ENCODE results near the gene SLC25A1. TPM values are rescaled to one million over a fixed set of nuclear protein-coding genes. Genes with fewer than 3 reads are reported as not detected.

SLC25A1 gene
- total RNA-seq, 5 donors from 2014 or later (not counting 1 experiment from before 2014, with no cell fraction given) = 24.1 to 52.9 (median 45.7) TPM

DNA sequence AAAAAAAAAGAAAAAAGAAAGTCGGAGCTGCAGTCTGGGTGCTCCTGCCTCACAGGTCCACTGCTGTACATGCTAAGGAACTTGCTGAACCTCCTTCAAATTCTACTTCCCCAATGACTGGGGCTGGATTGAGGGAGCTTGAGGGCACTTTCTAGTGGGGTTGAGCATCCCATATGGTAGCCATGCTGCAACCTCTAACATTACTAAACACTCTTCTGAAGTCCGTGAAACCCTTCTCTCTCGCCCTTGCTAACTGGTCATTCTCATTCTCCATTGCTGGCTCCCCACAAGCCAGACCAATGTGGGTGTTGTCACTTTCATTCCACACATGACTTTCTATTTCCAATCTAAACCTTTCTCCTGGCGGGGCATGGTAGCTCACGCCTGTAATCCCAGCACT is 35.3 kb downstream of the SLC25A1 start:
- Histone ChIP-seq H3K36me3 (ENCODE audit: control insufficient read depth in 2 of 2, extremely low read depth in 1 of 2, insufficient read depth in 1 of 2, low read length in 1 of 2) (peaks cover 21 to 44% of the 10 kb centered on the region in 2 donors), H3K4me3 (ENCODE audit: control insufficient read depth in 1 of 2, extremely low read depth in 1 of 2, low read length in 1 of 2) (no peak overlapping the region), H3K27me3 (replicated peaks in 1 of 2; ENCODE audit: control insufficient read depth in 2 of 2, extremely low read depth in 1 of 2, insufficient read depth in 2 of 2, low read length in 1 of 2) (peaks cover 0 to 10% of the 10 kb centered on the region in 2 experiments), H3K9me3 (no peaks in the 10 kb centered on the region), H3K27ac (ENCODE audit: low read length) (no peak overlapping the region), H3K4me1 (ENCODE audit: control insufficient read depth in 1 of 2, extremely low read depth in 1 of 2, insufficient read depth in 2 of 2, low read length in 2 of 2) (peaks cover 3 to 15% of the 10 kb centered on the region in 2 experiments)
- ChIA-PET CTCF (interaction anchor here (0.6 to 1.2 kb wide), 3 partner anchors 28 to 587 kb away, joined by 3 to 5 read pairs (median 3); no protein-coding TSS in a partner anchor), POLR2A (no interaction called here)
- H3K9me3 Mint-ChIP-seq = no peaks in the 10 kb centered on the region
- H3K36me3 Mint-ChIP-seq = peaks cover 21% of the 10 kb centered on the region
- H3K27ac Mint-ChIP-seq = no peak overlapping the region
- DNase-seq (no peak), ATAC-seq (replicated peaks in 1 of 4) (no peak)
- H3K4me3 Mint-ChIP-seq = peak overlapping the region; percentile 98 to 100 (median 99)
- peaks cover 16 to 28% (median 23%) of the 10 kb centered on the region in 3 donors for H3K4me1 Mint-ChIP-seq
- WGBS (ENCODE audit: insufficient coverage) = 100% methylated on average over 2 of the region's 5 CpGs
- H3K27me3 Mint-ChIP-seq = peaks cover 0 to 15% of the 10 kb centered on the region in 2 donors

GRCh38 chr22:19142394-19142793 is 36.1 kb downstream of the SLC25A1 start:
- H3K27ac Mint-ChIP-seq = no peak overlapping the region

GRCh38 chr22:19139974-19140373 is 38.6 kb downstream of the SLC25A1 start:
- H3K9me3 ChIP-seq = no peaks in the 10 kb centered on the region
- no peaks in the 10 kb centered on the region for H3K9me3 Mint-ChIP-seq
- H3K27me3 ChIP-seq (replicated peaks in 1 of 2; ENCODE audit: control insufficient read depth in 2 of 2, extremely low read depth in 1 of 2, insufficient read depth in 2 of 2, low read length in 1 of 2) = no peaks in the 10 kb centered on the region
- peaks cover 30 to 65% of the 10 kb centered on the region in 2 donors for H3K36me3 ChIP-seq (ENCODE audit: control insufficient read depth in 2 of 2, extremely low read depth in 1 of 2, insufficient read depth in 1 of 2, low read length in 1 of 2)
- no peak overlapping the region for H3K27ac ChIP-seq (ENCODE audit: low read length)
- peaks cover 16 to 28% (median 23%) of the 10 kb centered on the region in 3 donors for H3K4me1 Mint-ChIP-seq
- H3K27me3 Mint-ChIP-seq = no peaks in the 10 kb centered on the region
- peaks cover 3 to 15% of the 10 kb centered on the region in 2 experiments for H3K4me1 ChIP-seq (ENCODE audit: control insufficient read depth in 1 of 2, extremely low read depth in 1 of 2, insufficient read depth in 2 of 2, low read length in 2 of 2)
- no peak overlapping the region for H3K4me3 Mint-ChIP-seq
- H3K36me3 Mint-ChIP-seq = peaks cover 39% of the 10 kb centered on the region
- H3K27ac Mint-ChIP-seq = no peak overlapping the region
- DNase-seq = no peak
- WGBS (ENCODE audit: insufficient coverage) = 92% methylated on average over 5 of the region's 5 CpGs
- ATAC-seq (replicated peaks in 1 of 4) = no peak
- no peak overlapping the region for H3K4me3 ChIP-seq (ENCODE audit: control insufficient read depth in 1 of 2, extremely low read depth in 1 of 2, low read length in 1 of 2)
- POLR2A ChIA-PET = no interaction called here
- CTCF ChIA-PET = no interaction called here

More at GRCh38 chr22:19142394-19142793, 36.1 kb downstream of the SLC25A1 start:
- POLR2A ChIA-PET = no interaction called here
- ATAC-seq (replicated peaks in 1 of 4) (no peak), DNase-seq (no peak)
- peaks cover 0 to 7% of the 10 kb centered on the region in 2 donors for H3K27me3 Mint-ChIP-seq
- Histone ChIP-seq H3K9me3 (no peaks in the 10 kb centered on the region), H3K27me3 (replicated peaks in 1 of 2; ENCODE audit: control insufficient read depth in 2 of 2, extremely low read depth in 1 of 2, insufficient read depth in 2 of 2, low read length in 1 of 2) (peaks cover 0 to 2% of the 10 kb centered on the region in 2 experiments), H3K27ac (ENCODE audit: low read length) (no peak overlapping the region), H3K36me3 (ENCODE audit: control insufficient read depth in 2 of 2, extremely low read depth in 1 of 2, insufficient read depth in 1 of 2, low read length in 1 of 2) (peaks cover 28 to 52% of the 10 kb centered on the region in 2 donors), H3K4me1 (ENCODE audit: control insufficient read depth in 1 of 2, extremely low read depth in 1 of 2, insufficient read depth in 2 of 2, low read length in 2 of 2) (peaks cover 3 to 15% of the 10 kb centered on the region in 2 experiments), H3K4me3 (ENCODE audit: control insufficient read depth in 1 of 2, extremely low read depth in 1 of 2, low read length in 1 of 2) (no peak overlapping the region)
- H3K4me3 Mint-ChIP-seq = peak overlapping the region; percentile 41 to 63 (median 46)
- peaks cover 16 to 28% (median 23%) of the 10 kb centered on the region in 3 donors for H3K4me1 Mint-ChIP-seq
- peaks cover 21% of the 10 kb centered on the region for H3K36me3 Mint-ChIP-seq
- no peaks in the 10 kb centered on the region for H3K9me3 Mint-ChIP-seq
- WGBS (ENCODE audit: insufficient coverage) = 95% methylated on average over 4 of the region's 9 CpGs
- CTCF ChIA-PET = no interaction called here

DNA sequence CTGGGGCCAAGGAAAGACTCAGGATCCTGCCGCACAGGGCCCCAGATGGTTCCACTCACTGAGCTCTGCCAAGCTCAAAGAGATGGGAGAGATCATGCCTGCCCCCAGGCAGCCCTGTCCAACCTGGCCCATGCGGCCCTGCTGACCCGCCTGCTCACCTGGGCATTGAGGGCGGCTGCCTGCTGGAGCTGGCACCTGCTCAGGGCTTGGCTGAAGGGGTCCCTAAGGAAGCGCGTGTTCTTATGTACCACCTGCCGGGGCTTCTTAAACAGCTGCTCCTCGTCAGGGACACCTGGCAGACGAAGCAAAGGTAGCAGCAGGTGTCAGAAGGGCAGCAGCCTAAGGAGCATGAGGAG is 39.6 kb downstream of the SLC25A1 start:
- Mint-ChIP-seq H3K4me1 (peaks cover 7 to 19% (median 14%) of the 10 kb centered on the region in 3 donors), H3K9me3 (no peaks in the 10 kb centered on the region), H3K4me3 (no peak overlapping the region), H3K27ac (no peak overlapping the region), H3K27me3 (no peaks in the 10 kb centered on the region), H3K36me3 (peaks cover 39% of the 10 kb centered on the region)
- no peaks in the 10 kb centered on the region for H3K9me3 ChIP-seq
- no peak overlapping the region for H3K27ac ChIP-seq (ENCODE audit: low read length)
- peaks cover 3 to 12% of the 10 kb centered on the region in 2 experiments for H3K4me1 ChIP-seq (ENCODE audit: control insufficient read depth in 1 of 2, extremely low read depth in 1 of 2, insufficient read depth in 2 of 2, low read length in 2 of 2)
- no peak overlapping the region for H3K4me3 ChIP-seq (ENCODE audit: control insufficient read depth in 1 of 2, extremely low read depth in 1 of 2, low read length in 1 of 2)
- WGBS (ENCODE audit: insufficient coverage) = 94% methylated on average over 9 of the region's 9 CpGs
- ChIA-PET CTCF (interaction anchor here in 1 of 2 donors (0.6 kb wide), 1 partner anchor 300 kb away, joined by 6 read pairs; no protein-coding TSS in a partner anchor), POLR2A (no interaction called here)
- no peak for DNase-seq
- no peak for ATAC-seq (replicated peaks in 1 of 4)
- peaks cover 38 to 68% of the 10 kb centered on the region in 2 donors for H3K36me3 ChIP-seq (ENCODE audit: control insufficient read depth in 2 of 2, extremely low read depth in 1 of 2, insufficient read depth in 1 of 2, low read length in 1 of 2)
- H3K27me3 ChIP-seq (replicated peaks in 1 of 2; ENCODE audit: control insufficient read depth in 2 of 2, extremely low read depth in 1 of 2, insufficient read depth in 2 of 2, low read length in 1 of 2) = no peaks in the 10 kb centered on the region

DNA sequence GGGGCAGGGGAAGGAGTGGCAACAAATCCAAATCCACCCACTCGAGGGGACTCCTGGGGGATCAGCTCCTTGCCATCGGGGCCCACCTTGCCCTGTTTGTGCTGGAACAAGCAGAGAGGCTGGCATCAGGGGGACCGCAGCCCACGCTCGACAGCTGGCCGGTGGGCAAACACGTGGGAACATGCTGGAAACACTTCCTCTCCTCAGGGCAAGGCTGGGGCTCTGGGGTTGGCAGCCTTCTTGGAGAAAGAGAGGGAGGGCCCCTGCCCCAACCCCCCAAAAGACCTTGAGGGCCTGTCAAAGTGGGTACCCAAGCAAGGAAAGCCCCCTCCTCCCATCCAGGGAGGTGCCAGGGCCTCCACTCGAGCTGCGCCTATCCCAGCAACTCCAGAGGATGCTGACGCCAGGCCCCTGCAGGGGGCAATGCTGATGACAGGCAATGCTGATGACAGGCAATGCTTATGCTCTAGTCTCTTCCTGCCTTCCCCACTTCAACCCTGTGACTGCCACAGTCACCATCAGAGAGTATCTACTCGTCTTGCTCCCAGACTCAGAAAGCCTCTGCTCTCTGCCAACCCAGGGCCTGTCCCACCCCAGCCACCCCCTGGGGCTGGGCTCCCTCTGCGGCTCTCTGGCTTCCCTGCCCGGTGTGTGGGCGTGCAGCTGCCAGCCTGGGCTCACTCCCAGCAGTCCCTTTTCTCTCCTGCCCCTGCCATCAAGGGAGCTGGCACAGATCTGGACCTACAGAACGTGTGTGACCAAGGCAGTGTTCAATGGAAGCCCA is 40.1 kb downstream of the SLC25A1 start:
- Mint-ChIP-seq H3K4me3 (no peak overlapping the region), H3K36me3 (peaks cover 39% of the 10 kb centered on the region), H3K27me3 (no peaks in the 10 kb centered on the region), H3K9me3 (no peaks in the 10 kb centered on the region), H3K4me1 (peaks cover 1 to 15% (median 8%) of the 10 kb centered on the region in 3 donors), H3K27ac (no peak overlapping the region)
- Histone ChIP-seq H3K4me1 (ENCODE audit: control insufficient read depth in 1 of 2, extremely low read depth in 1 of 2, insufficient read depth in 2 of 2, low read length in 2 of 2) (peaks cover 0 to 6% of the 10 kb centered on the region in 2 experiments), H3K4me3 (ENCODE audit: control insufficient read depth in 1 of 2, extremely low read depth in 1 of 2, low read length in 1 of 2) (no peak overlapping the region), H3K27me3 (replicated peaks in 1 of 2; ENCODE audit: control insufficient read depth in 2 of 2, extremely low read depth in 1 of 2, insufficient read depth in 2 of 2, low read length in 1 of 2) (no peaks in the 10 kb centered on the region), H3K27ac (ENCODE audit: low read length) (no peak overlapping the region), H3K36me3 (ENCODE audit: control insufficient read depth in 2 of 2, extremely low read depth in 1 of 2, insufficient read depth in 1 of 2, low read length in 1 of 2) (peaks cover 38 to 74% of the 10 kb centered on the region in 2 donors), H3K9me3 (no peaks in the 10 kb centered on the region)
- 98% methylated on average over 7 of the region's 15 CpGs for WGBS (ENCODE audit: insufficient coverage)
- ChIA-PET POLR2A (no interaction called here), CTCF (no interaction called here)
- DNase-seq (no peak), ATAC-seq (replicated peaks in 1 of 4) (no peak)

GRCh38 chr22:19137384-19138216 is 40.9 kb downstream of the SLC25A1 start:
- ChIA-PET CTCF (no interaction called here), POLR2A (no interaction called here)
- peaks cover 0 to 9% (median 3%) of the 10 kb centered on the region in 3 donors for H3K4me1 Mint-ChIP-seq

More at GRCh38 chr22:19137384-19138216, 40.9 kb downstream of the SLC25A1 start:
- no peaks in the 10 kb centered on the region for H3K27me3 ChIP-seq (replicated peaks in 1 of 2; ENCODE audit: control insufficient read depth in 2 of 2, extremely low read depth in 1 of 2, insufficient read depth in 2 of 2, low read length in 1 of 2)
- no peaks in the 10 kb centered on the region for H3K9me3 ChIP-seq
- no peaks in the 10 kb centered on the region for H3K27me3 Mint-ChIP-seq
- H3K4me3 Mint-ChIP-seq = no peak overlapping the region
- H3K36me3 Mint-ChIP-seq = peaks cover 39% of the 10 kb centered on the region
- no peaks in the 10 kb centered on the region for H3K9me3 Mint-ChIP-seq
- no peak overlapping the region for H3K4me3 ChIP-seq (ENCODE audit: control insufficient read depth in 1 of 2, extremely low read depth in 1 of 2, low read length in 1 of 2)
- peaks cover 43 to 80% of the 10 kb centered on the region in 2 donors for H3K36me3 ChIP-seq (ENCODE audit: control insufficient read depth in 2 of 2, extremely low read depth in 1 of 2, insufficient read depth in 1 of 2, low read length in 1 of 2)
- peaks cover 0 to 2% of the 10 kb centered on the region in 2 experiments for H3K4me1 ChIP-seq (ENCODE audit: control insufficient read depth in 1 of 2, extremely low read depth in 1 of 2, insufficient read depth in 2 of 2, low read length in 2 of 2)
- 98% methylated on average over 10 of the region's 11 CpGs for WGBS (ENCODE audit: insufficient coverage)
- ATAC-seq (replicated peaks in 1 of 4) (no peak), DNase-seq (no peak)
- H3K27ac ChIP-seq (ENCODE audit: low read length) = no peak overlapping the region
- no peak overlapping the region for H3K27ac Mint-ChIP-seq

Measured in T-cell (primary cell).